Fibroblast of lung (primary cell): ENCODE data around the gene FAM8A1.

Source experiments
- CTCF ChIP-seq, 2 donors: IDR thresholded peaks in 1 of 2; conservative IDR thresholded peaks in 1 of 2; 1 replicate in 1 of 2; 2 replicates in 1 of 2; pipeline ENCODE4 v1.5.1; 2011 to 2012; ENCODE audit warnings: low read length in 2 of 2, control low read depth in 1 of 2, inconsistent platforms in 1 of 2, low read depth in 1 of 2, mild to moderate bottlenecking in 1 of 2
- EZH2 ChIP-seq: IDR thresholded peaks from 2 replicates; pipeline ENCODE4 v1.5.1; 2012; ENCODE audit warnings: low read length, control low read depth, mild to moderate bottlenecking; ENCODE audit errors: missing control alignments

GRCh38 chr6:17596085-17596484 is 4.0 kb upstream of the FAM8A1 start:
- TF ChIP-seq CTCF (conservative IDR thresholded peaks at IDR 0.05 in 1 of 2, IDR thresholded peaks at IDR 0.05 in 1 of 2; ENCODE audit: low read depth in 1 of 2, low read length in 2 of 2) (no peak), EZH2 (no peak)
